Measurements from ENCODE around the gene UGCG.

GRCh38 chr9:111913159-111913558 lies 16.5 kb downstream of the UGCG start:
- TF ChIP-seq POLR2A (IDR thresholded peaks at IDR 0.05; ENCODE audit: control extremely low read depth in 1 of 2, low read depth in 2 of 2, low read length in 2 of 2) (no peak), SUZ12 (IDR thresholded peaks at IDR 0.05; ENCODE audit: low read length) (no peak), TAF1 (IDR thresholded peaks at IDR 0.05; ENCODE audit: low read depth, low read length) (no peak), ATF2 (IDR thresholded peaks at IDR 0.05; ENCODE audit: low read length) (no peak), BRCA1 (IDR thresholded peaks at IDR 0.05; ENCODE audit: low read depth, low read length) (no peak), SP1 (IDR thresholded peaks at IDR 0.05; ENCODE audit: low read depth, low read length) (no peak), TCF12 (IDR thresholded peaks at IDR 0.05; ENCODE audit: low read depth, low read length) (no peak), TEAD4 (IDR thresholded peaks at IDR 0.05; ENCODE audit: low read depth, low read length) (no peak), YY1 (IDR thresholded peaks at IDR 0.05; ENCODE audit: low read depth, low read length) (no peak), ASH2L (IDR thresholded peaks at IDR 0.05; ENCODE audit: low read length) (no peak), EGR1 (IDR thresholded peaks at IDR 0.05; ENCODE audit: borderline replicate concordance, low read depth, low read length) (no peak)
- TF ChIP-seq, protein P1, sequence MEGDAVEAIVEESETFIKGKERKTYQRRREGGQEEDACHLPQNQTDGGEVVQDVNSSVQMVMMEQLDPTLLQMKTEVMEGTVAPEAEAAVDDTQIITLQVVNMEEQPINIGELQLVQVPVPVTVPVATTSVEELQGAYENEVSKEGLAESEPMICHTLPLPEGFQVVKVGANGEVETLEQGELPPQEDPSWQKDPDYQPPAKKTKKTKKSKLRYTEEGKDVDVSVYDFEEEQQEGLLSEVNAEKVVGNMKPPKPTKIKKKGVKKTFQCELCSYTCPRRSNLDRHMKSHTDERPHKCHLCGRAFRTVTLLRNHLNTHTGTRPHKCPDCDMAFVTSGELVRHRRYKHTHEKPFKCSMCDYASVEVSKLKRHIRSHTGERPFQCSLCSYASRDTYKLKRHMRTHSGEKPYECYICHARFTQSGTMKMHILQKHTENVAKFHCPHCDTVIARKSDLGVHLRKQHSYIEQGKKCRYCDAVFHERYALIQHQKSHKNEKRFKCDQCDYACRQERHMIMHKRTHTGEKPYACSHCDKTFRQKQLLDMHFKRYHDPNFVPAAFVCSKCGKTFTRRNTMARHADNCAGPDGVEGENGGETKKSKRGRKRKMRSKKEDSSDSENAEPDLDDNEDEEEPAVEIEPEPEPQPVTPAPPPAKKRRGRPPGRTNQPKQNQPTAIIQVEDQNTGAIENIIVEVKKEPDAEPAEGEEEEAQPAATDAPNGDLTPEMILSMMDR (IDR thresholded peaks at IDR 0.05; ENCODE audit: control extremely low read depth in 1 of 3, insufficient read depth in 1 of 3, low read depth in 1 of 3, low read length in 3 of 3), result no peak

Data from H1 (cell line).